Lower lobe of right lung (tissue), 2 donors: ENCODE data around the gene STRA6. TPM values are rescaled to one million over a fixed set of nuclear protein-coding genes. Genes with fewer than 3 reads are reported as not detected.

Source experiments
- ATAC-seq, 2 donors: fragments of 200-7000 bp; cut with Tn5 transposase; one replicate each; pipeline ENCODE4 v1.9.1; 2020 to 2022; ENCODE audit warnings: mild to moderate bottlenecking in 2 of 2, moderate library complexity in 2 of 2
- DNase-seq: peaks from one replicate; pipeline ENCODE4 v3.0.0-alpha.2; 2020
- H3K27ac ChIP-seq: fragments of 200-600 bp; one replicate; pipeline ENCODE4 v1.8.0; 2022
- H3K27me3 ChIP-seq: fragments of 200-600 bp; one replicate; pipeline ENCODE4 v1.8.0; 2022; ENCODE audit warnings: low read depth
- H3K36me3 ChIP-seq: fragments of 200-600 bp; one replicate; pipeline ENCODE4 v1.8.0; 2022; ENCODE audit warnings: mild to moderate bottlenecking
- H3K4me1 ChIP-seq: fragments of 200-600 bp; one replicate; pipeline ENCODE4 v1.8.0; 2022
- H3K4me3 ChIP-seq: fragments of 200-600 bp; one replicate; pipeline ENCODE4 v1.8.0; 2022; ENCODE audit warnings: mild to moderate bottlenecking
- H3K9me3 ChIP-seq: fragments of 200-600 bp; one replicate; pipeline ENCODE4 v1.8.0; 2022
- intact Hi-C: fragments of 100-400 bp; cut with DNase I; formaldehyde crosslinking; loops from one replicate; pipeline ENCODE4 v1.11.0; 2022
- total RNA-seq: library from RNA; stranded (reverse); fragmentation: NEBNext Ultra II Directional; extraction: Animal tissue kit (Norgen Biotek cat#: 25700); gene quantifications from one replicate; pipeline ENCODE4 v1.2.1, GENCODE V29; 2021
- TF ChIP-seq, protein P1 (sequence below): fragments of 200-600 bp; IDR thresholded peaks from one replicate; pipeline ENCODE4 v1.8.0; 2022; ENCODE audit warnings: antibody characterized with exemption, mild to moderate bottlenecking
- donor health status: DM: no; HTN: yes; CAD: no; lungs with severe emphysema.

The STRA6 gene
- total RNA-seq, 1 donor from 2014 or later: not detected

GRCh38 chr15:74159773-74160172 lies 42.8 kb downstream of the STRA6 start:
- intact Hi-C loops: no loop called here
- Histone ChIP-seq H3K9me3 (no peaks in the 10 kb centered on the region), H3K27me3 (peaks cover 6% of the 10 kb centered on the region), H3K36me3 (no peaks in the 10 kb centered on the region), H3K4me3 (no peak overlapping the region), H3K4me1 (peaks cover 16% of the 10 kb centered on the region), H3K27ac (no peak overlapping the region)
- TF ChIP-seq, protein P1, sequence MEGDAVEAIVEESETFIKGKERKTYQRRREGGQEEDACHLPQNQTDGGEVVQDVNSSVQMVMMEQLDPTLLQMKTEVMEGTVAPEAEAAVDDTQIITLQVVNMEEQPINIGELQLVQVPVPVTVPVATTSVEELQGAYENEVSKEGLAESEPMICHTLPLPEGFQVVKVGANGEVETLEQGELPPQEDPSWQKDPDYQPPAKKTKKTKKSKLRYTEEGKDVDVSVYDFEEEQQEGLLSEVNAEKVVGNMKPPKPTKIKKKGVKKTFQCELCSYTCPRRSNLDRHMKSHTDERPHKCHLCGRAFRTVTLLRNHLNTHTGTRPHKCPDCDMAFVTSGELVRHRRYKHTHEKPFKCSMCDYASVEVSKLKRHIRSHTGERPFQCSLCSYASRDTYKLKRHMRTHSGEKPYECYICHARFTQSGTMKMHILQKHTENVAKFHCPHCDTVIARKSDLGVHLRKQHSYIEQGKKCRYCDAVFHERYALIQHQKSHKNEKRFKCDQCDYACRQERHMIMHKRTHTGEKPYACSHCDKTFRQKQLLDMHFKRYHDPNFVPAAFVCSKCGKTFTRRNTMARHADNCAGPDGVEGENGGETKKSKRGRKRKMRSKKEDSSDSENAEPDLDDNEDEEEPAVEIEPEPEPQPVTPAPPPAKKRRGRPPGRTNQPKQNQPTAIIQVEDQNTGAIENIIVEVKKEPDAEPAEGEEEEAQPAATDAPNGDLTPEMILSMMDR: no peak
- ATAC-seq: no peak
- no peak for DNase-seq

- TF ChIP-seq, protein P1: no peak
- Histone ChIP-seq H3K4me3 (no peak overlapping the region), H3K9me3 (no peaks in the 10 kb centered on the region), H3K27ac (no peak overlapping the region), H3K27me3 (peaks cover 6% of the 10 kb centered on the region), H3K36me3 (no peaks in the 10 kb centered on the region), H3K4me1 (peaks cover 16% of the 10 kb centered on the region)
- intact Hi-C loops: no loop called here
- ATAC-seq: no peak
- DNase-seq: no peak
Measured at GRCh38 chr15:74158855-74159650, 43.5 kb downstream of the STRA6 start.

GRCh38 chr15:74157868-74158827 lies 44.4 kb downstream of the STRA6 start:
- ATAC-seq (no peak), DNase-seq (no peak)
- Histone ChIP-seq H3K9me3 (no peaks in the 10 kb centered on the region), H3K4me1 (peaks cover 16% of the 10 kb centered on the region), H3K27ac (no peak overlapping the region), H3K36me3 (no peaks in the 10 kb centered on the region), H3K4me3 (no peak overlapping the region), H3K27me3 (peaks cover 6% of the 10 kb centered on the region)
- TF ChIP-seq, protein P1: no peak
- intact Hi-C loops: no loop called here

GRCh38 chr15:74156678-74157411 lies 45.7 kb downstream of the STRA6 start:
- ATAC-seq: no peak

More at GRCh38 chr15:74156678-74157411, 45.7 kb downstream of the STRA6 start:
- DNase-seq: no peak
- H3K4me3 ChIP-seq: no peak overlapping the region
- TF ChIP-seq, protein P1: no peak
- H3K9me3 ChIP-seq: no peaks in the 10 kb centered on the region
- peaks cover 16% of the 10 kb centered on the region for H3K4me1 ChIP-seq
- no peaks in the 10 kb centered on the region for H3K27me3 ChIP-seq
- H3K36me3 ChIP-seq: no peaks in the 10 kb centered on the region
- H3K27ac ChIP-seq: no peak overlapping the region
- intact Hi-C loops: no loop called here
